B cell (primary cell): ENCODE data around the gene GATA6. TPM values are rescaled to one million over a fixed set of nuclear protein-coding genes. Genes with fewer than 3 reads are reported as not detected.

Source experiments
- ATAC-seq: fragments of 200-7000 bp; cut with Tn5 transposase; one replicate; pipeline ENCODE4 v1.10.0; 2021; ENCODE audit warnings: low read depth, mild to moderate bottlenecking, moderate number of reproducible peaks, moderate library complexity
- CTCF ChIA-PET: fragments of 350-600 bp; sonication (Branson Sonifier 250); formaldehyde crosslinking; loops from one replicate; lab custom pipeline; 2021; ENCODE audit warnings: antibody characterized with exemption, inconsistent platforms; lab: Charles Lee
- POLR2A ChIA-PET: fragments of 350-600 bp; sonication (Branson Sonifier 250); formaldehyde crosslinking; loops from one replicate; lab custom pipeline; 2021; ENCODE audit warnings: antibody characterized with exemption; lab: Charles Lee
- DNase-seq: peaks from one replicate; pipeline ENCODE4 v3.0.0; 2013
- H2AFZ ChIP-seq: 2 replicates; pipeline ENCODE4 v1.6.1; 2012; ENCODE audit warnings: mild to moderate bottlenecking, low read depth, low read length; ENCODE audit not compliant: insufficient read depth, poor library complexity, severe bottlenecking
- H3K27ac ChIP-seq, 2 donors: 1 replicate in 1 of 2; 2 replicates in 1 of 2; pipeline ENCODE4 v1.5.1; 2012 to 2013; ENCODE audit warnings: low read length in 2 of 2, mild to moderate bottlenecking in 2 of 2, moderate library complexity in 1 of 2
- H3K27me3 ChIP-seq, 4 experiments: fragments of 200-600 bp in 1 of 4; sonication (generic) in 1 of 4; replicated peaks in 1 of 4; 1 replicate in 2 of 4; 2 replicates in 2 of 4; pipeline versions ENCODE4 v1.6.1 to v1.7.0; 2013 to 2016; ENCODE audit warnings: low read length in 3 of 4, mild to moderate bottlenecking in 2 of 4, mixed read lengths in 1 of 4, moderate library complexity in 1 of 4; ENCODE audit not compliant: insufficient read depth in 4 of 4, control insufficient read depth in 3 of 4; ENCODE audit errors: control extremely low read depth in 1 of 4
- H3K36me3 ChIP-seq, 2 experiments: replicated peaks in 1 of 2; 1 replicate in 1 of 2; 2 replicates in 1 of 2; pipeline versions ENCODE4 v1.6.1 to v1.7.1; 2013; ENCODE audit warnings: low read length in 1 of 2; ENCODE audit not compliant: insufficient read depth in 2 of 2, control insufficient read depth in 1 of 2; ENCODE audit errors: control extremely low read depth in 1 of 2, extremely low read depth in 1 of 2
- H3K4me1 ChIP-seq, 2 donors: fragments of 200-600 bp in 1 of 2; sonication (generic) in 1 of 2; 1 replicate in 1 of 2; 2 replicates in 1 of 2; pipeline versions ENCODE4 v1.5.1 to v1.6.1; 2013 to 2017; ENCODE audit warnings: low read length in 2 of 2; ENCODE audit not compliant: control insufficient read depth in 2 of 2, insufficient read depth in 2 of 2
- H3K4me2 ChIP-seq: replicated peaks from 2 replicates; pipeline ENCODE3; 2012; ENCODE audit warnings: mild to moderate bottlenecking, low read depth, low read length; ENCODE audit not compliant: poor library complexity, severe bottlenecking
- H3K4me3 ChIP-seq, 5 experiments: fragments of 200-600 bp in 1 of 5; sonication (generic) in 1 of 5; 1 replicate in 3 of 5; 2 replicates in 2 of 5; pipeline versions ENCODE4 v1.5.1 to v1.7.0; 2011 to 2016; ENCODE audit warnings: low read length in 4 of 5, mild to moderate bottlenecking in 4 of 5, low read depth in 2 of 5, control low read depth in 1 of 5, moderate library complexity in 1 of 5; ENCODE audit not compliant: insufficient read depth in 1 of 5; ENCODE audit errors: control extremely low read depth in 1 of 5, extremely low read depth in 1 of 5
- H3K79me2 ChIP-seq: fragments of 200-600 bp; sonication (generic); one replicate; pipeline ENCODE4 v1.6.0; 2016; ENCODE audit warnings: low read length; ENCODE audit not compliant: control insufficient read depth, insufficient read depth
- H3K9ac ChIP-seq: fragments of 200-600 bp; sonication (generic); 2 replicates; pipeline ENCODE4 v1.6.1; 2017; ENCODE audit warnings: mild to moderate bottlenecking, low read length, moderate library complexity
- H3K9me3 ChIP-seq, 3 donors: one replicate each; pipeline versions ENCODE4 v1.6.1 to v1.7.1; 2013; ENCODE audit warnings: low read length in 2 of 3; ENCODE audit not compliant: control insufficient read depth in 2 of 3, insufficient read depth in 1 of 3; ENCODE audit errors: control extremely low read depth in 1 of 3
- H4K20me1 ChIP-seq: 2 replicates; pipeline ENCODE4 v1.6.0; 2012; ENCODE audit warnings: mild to moderate bottlenecking, low read length; ENCODE audit not compliant: insufficient read depth, control insufficient read depth, poor library complexity, severe bottlenecking
- H3K27ac Mint-ChIP-seq: one replicate; pipeline ENCODE4 v1.8.0; 2021; ENCODE audit warnings: mixed read lengths
- H3K27me3 Mint-ChIP-seq: one replicate; pipeline ENCODE4 v1.8.0; 2021; ENCODE audit warnings: mixed read lengths
- H3K4me1 Mint-ChIP-seq: one replicate; pipeline ENCODE4 v1.8.0; 2021; ENCODE audit warnings: mixed read lengths
- H3K4me3 Mint-ChIP-seq: one replicate; pipeline ENCODE4 v1.8.0; 2021; ENCODE audit warnings: mixed read lengths
- H3K9me3 Mint-ChIP-seq: one replicate; pipeline ENCODE4 v1.8.0; 2022; ENCODE audit warnings: mixed read lengths; ENCODE audit not compliant: insufficient read depth
- EZH2 ChIP-seq: IDR thresholded peaks from 2 replicates; pipeline ENCODE4 v1.6.1; 2012; ENCODE audit warnings: borderline replicate concordance, low read depth, mild to moderate bottlenecking, moderate library complexity, low read length; ENCODE audit not compliant: insufficient read depth, poor library complexity, severe bottlenecking
- WGBS: methylation state at CpG from one replicate; pipeline ENCODE4 v1.1.5; 2013; ENCODE audit warnings: missing lambda C conversion rate; ENCODE audit not compliant: insufficient coverage; 5-methylcytosine and 5-hydroxymethylcytosine counted together
- intact Hi-C: fragments of 100-400 bp; cut with micrococcal nuclease; formaldehyde crosslinking; loops from one replicate; pipeline ENCODE4 v1.10.0; 2022
- polyA plus RNA-seq: library from polyadenylated mRNA; depleted of rRNA; stranded (reverse); fragments of >200 nt; gene quantifications from 2 replicates; pipeline ENCODE4 v1.2.3, GENCODE V29; 2012
- total RNA-seq, 2 donors: library from RNA; stranded (reverse); fragments of 120-200 nt in 1 of 2; gene quantifications; 1 replicate in 1 of 2; 2 replicates in 1 of 2; pipeline versions ENCODE4 v1.2.3 to v1.2.4, GENCODE V29; 2013 to 2022
- TF ChIP-seq, protein P1 (sequence below): fragments of 200-600 bp; IDR thresholded peaks from one replicate; pipeline ENCODE4 v1.8.0; 2022; ENCODE audit warnings: antibody characterized with exemption, mild to moderate bottlenecking

GATA6 gene
- total and polyA plus RNA-seq, 2 donors (not counting 1 experiment from before 2014, with no cell fraction given), result not detected

DNA sequence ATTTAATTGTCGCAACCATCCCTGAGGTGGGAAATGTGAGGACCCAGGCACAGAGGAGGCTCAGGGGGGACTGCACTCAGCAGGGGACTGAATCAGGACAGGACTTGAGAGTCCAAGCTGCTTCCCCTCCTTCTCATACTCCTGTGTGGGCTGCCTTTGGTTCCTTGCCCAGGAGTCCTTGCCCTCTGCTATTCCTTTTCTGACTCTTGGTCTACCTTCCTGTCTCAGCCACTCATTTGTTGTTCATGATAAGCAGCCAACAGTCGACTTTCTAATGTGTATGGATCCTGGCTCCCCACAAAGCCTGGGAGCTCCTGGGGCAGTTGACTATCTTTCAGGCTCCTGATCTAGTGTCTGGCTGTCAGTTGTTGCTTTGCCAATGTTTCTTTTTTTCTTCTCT lies 28.3 kb downstream of the GATA6 start:
- no peak for ATAC-seq
- intact Hi-C loops, result no loop called here
- H3K4me3 ChIP-seq, result no peak overlapping the region
- no peak overlapping the region for H3K4me3 Mint-ChIP-seq
- no peak for DNase-seq
- no peak overlapping the region for H3K9ac ChIP-seq
- H3K27ac ChIP-seq, result no peak overlapping the region
- CTCF ChIA-PET, result no interaction called here
- no peak for TF ChIP-seq EZH2
- TF ChIP-seq, protein P1, sequence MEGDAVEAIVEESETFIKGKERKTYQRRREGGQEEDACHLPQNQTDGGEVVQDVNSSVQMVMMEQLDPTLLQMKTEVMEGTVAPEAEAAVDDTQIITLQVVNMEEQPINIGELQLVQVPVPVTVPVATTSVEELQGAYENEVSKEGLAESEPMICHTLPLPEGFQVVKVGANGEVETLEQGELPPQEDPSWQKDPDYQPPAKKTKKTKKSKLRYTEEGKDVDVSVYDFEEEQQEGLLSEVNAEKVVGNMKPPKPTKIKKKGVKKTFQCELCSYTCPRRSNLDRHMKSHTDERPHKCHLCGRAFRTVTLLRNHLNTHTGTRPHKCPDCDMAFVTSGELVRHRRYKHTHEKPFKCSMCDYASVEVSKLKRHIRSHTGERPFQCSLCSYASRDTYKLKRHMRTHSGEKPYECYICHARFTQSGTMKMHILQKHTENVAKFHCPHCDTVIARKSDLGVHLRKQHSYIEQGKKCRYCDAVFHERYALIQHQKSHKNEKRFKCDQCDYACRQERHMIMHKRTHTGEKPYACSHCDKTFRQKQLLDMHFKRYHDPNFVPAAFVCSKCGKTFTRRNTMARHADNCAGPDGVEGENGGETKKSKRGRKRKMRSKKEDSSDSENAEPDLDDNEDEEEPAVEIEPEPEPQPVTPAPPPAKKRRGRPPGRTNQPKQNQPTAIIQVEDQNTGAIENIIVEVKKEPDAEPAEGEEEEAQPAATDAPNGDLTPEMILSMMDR, result no peak
- no peaks in the 10 kb centered on the region for H3K9me3 Mint-ChIP-seq
- H3K4me1 ChIP-seq, result no peaks in the 10 kb centered on the region
- peaks cover 0 to 6% (median 0%) of the 10 kb centered on the region in 3 donors for H3K9me3 ChIP-seq
- H3K27me3 Mint-ChIP-seq, result peaks cover 29% of the 10 kb centered on the region
- H3K36me3 ChIP-seq, result no peaks in the 10 kb centered on the region
- H3K79me2 ChIP-seq, result no peaks in the 10 kb centered on the region
- H4K20me1 ChIP-seq, result no peaks in the 10 kb centered on the region
- H3K4me2 ChIP-seq, result no peak overlapping the region
- H3K27me3 ChIP-seq, result peaks cover 0 to 5% (median 0%) of the 10 kb centered on the region in 4 experiments
- no peak overlapping the region for H3K27ac Mint-ChIP-seq
- POLR2A ChIA-PET, result no interaction called here
- 83% methylated on average over 2 of the region's 2 CpGs for WGBS
- no peaks in the 10 kb centered on the region for H3K4me1 Mint-ChIP-seq
- H2AFZ ChIP-seq, result no peak overlapping the region

DNA sequence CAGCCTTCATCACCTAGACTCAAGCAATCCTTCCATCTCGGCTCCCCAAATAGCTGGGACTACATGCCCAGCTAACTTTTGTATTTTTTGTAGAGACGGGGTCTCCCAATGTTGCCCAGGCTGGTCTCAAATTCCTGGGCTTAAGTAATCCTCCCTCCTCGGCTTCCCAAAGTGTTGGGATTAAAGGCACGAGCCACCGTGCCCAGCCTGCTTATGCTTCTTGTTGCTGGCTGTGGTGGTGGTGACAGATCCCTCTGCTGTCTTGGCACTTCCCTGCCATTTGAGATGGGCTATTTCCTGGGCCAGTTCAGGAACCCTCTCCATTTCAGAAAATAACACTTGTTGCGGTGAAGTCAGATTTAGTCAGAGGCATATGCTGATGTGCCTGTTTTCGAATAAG lies 28.8 kb downstream of the GATA6 start:
- TF ChIP-seq, protein P1, result no peak
- TF ChIP-seq EZH2, result no peak
- POLR2A ChIA-PET, result no interaction called here
- peaks cover 27% of the 10 kb centered on the region for H3K27me3 Mint-ChIP-seq
- H3K4me3 ChIP-seq, result no peak overlapping the region
- H3K4me1 ChIP-seq, result no peaks in the 10 kb centered on the region
- no peak overlapping the region for H3K27ac ChIP-seq
- H3K4me3 Mint-ChIP-seq, result no peak overlapping the region
- H3K4me1 Mint-ChIP-seq, result no peaks in the 10 kb centered on the region
- no peak overlapping the region for H3K4me2 ChIP-seq
- CTCF ChIA-PET, result no interaction called here
- peaks cover 0 to 6% (median 0%) of the 10 kb centered on the region in 3 donors for H3K9me3 ChIP-seq
- ATAC-seq, result no peak
- no peak overlapping the region for H3K27ac Mint-ChIP-seq
- H2AFZ ChIP-seq, result no peak overlapping the region
- DNase-seq, result no peak
- peaks cover 0 to 5% (median 0%) of the 10 kb centered on the region in 4 experiments for H3K27me3 ChIP-seq
- H3K9ac ChIP-seq, result no peak overlapping the region
- intact Hi-C loops, result no loop called here
- H3K79me2 ChIP-seq, result no peaks in the 10 kb centered on the region
- no peaks in the 10 kb centered on the region for H4K20me1 ChIP-seq
- WGBS, result 100% methylated on average over 2 of the region's 7 CpGs
- no peaks in the 10 kb centered on the region for H3K9me3 Mint-ChIP-seq
- no peaks in the 10 kb centered on the region for H3K36me3 ChIP-seq
